ELF-1 (cell line): Measurements from ENCODE around the gene PLA2G2A.

ENCODE experiments used
- DNase-seq: peaks from one replicate; pipeline ENCODE4 v3.0.0-alpha.2; 2016; ENCODE audit warnings: low read depth, low spot score

PLA2G2A gene

GRCh38 chr1:19974822-19975416, 4.5 kb downstream of the PLA2G2A start:
- peak; percentile 82 for DNase-seq

DNA sequence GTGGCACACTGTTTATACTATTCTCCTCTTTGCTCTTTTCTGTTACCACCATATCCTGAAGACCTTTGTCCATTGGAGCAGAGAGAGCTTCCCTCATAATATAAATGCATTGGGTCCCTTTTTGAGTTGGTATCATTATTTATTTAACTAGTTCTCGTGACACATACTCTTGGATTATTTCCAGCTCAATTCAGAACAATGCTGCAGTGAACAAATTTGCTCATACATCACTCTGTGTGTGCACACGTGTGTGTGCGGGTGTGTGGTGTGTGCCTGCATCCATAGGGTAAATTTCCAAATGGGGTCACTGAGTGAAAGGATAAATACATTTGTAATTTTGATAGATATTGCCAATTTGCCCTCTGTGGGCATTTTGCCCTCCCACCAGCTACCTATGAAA, 5.8 kb downstream of the PLA2G2A start:
- no peak for DNase-seq

GRCh38 chr1:19971664-19972063, 7.8 kb downstream of the PLA2G2A start:
- no peak for DNase-seq

- DNase-seq: no peak
Measured at GRCh38 chr1:19969898-19970660, 9.3 kb downstream of the PLA2G2A start.

GRCh38 chr1:19967808-19968207, 11.6 kb downstream of the PLA2G2A start:
- no peak for DNase-seq

DNA sequence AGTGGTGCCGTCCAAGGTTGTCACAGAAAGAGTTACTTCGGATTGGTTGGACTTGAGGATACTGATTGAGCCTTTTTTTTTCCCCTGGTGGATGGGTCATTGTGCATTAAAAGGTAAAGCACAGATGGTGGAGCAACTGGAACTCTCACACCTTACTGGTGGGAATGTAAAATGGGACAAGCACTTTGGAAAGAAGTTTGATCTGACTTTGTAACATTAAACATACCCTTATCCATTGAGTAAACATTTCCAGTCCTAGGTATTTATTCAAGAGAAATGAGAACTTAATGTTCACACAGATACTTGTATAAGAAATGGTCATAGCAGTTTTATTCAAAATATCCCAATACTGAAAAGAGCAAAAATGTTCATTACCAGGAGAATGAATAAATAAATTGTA, 14.9 kb downstream of the PLA2G2A start:
- no peak for DNase-seq

DNA sequence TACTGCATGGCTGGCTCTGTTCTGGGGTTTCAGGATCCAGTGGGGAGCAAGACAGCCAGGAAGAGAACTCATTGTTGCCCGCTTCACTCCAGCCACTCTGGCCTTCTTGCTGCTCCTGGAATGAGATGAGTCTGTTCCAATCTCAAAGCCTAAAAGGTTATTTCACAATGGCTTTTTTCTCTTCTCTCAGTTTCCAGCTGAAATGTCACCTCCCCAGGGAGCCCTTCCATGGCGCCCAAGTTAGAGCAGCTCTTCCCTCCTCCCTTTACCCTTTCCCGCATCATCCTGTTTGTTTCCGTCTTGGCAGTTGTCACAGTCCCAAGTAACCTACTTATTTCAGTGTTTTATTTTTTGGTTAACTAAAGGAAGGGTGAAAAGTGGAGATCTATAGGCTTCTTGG, 15.8 kb downstream of the PLA2G2A start:
- no peak for DNase-seq

DNA sequence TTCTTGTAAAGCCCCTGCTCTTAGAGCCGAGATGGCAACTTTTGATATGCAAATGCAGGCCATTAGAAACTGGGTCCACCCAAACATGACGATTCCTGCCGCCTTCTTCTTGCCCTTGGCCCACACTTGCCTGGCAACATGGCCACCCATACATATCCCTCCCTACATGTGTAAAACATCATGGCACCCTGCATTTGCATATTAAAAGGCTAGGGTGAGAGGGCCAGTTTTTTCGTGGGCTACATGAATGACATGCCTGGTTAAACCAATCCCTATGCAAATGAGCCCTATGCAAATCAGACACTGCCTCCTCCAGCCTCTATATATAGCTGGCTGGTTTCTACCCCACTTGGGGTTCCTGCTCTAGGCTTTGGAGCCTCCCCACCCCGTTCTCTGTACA, 18.8 kb downstream of the PLA2G2A start:
- peak; percentile 20 for DNase-seq

- peak; percentile 15 for DNase-seq
Measured at GRCh38 chr1:19957779-19958178, 21.6 kb downstream of the PLA2G2A start.

DNA sequence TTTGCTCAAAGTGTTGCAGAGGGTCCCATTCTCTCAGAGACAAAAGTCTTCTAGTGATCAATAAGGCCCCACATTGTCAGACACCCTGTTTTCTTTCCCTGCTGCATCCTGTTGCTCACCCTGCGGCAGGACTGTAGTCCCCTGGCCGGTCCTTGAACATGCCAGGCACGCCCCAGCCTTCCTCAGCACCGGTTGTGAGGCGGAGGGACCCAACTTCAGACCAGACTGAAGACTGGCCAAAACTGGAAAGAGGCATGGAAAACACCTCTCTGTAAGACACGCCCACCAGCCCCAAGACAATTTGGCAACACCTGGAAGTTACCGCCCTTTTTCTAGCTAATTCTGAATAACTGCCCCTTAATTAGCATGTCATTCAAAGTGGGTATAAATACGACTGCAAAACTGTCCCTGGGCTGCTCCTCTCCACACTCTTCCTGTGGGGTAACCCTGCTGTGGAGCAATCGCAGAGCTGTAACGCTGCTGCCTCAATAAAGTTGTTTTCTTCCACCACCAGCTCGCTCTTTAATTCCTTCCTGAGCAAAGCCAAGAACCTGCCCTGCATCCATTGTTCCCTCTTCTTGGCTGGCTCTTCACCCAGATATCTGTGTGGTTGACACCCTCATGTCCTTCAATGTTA, 23.8 kb downstream of the PLA2G2A start:
- DNase-seq: no peak

- DNase-seq: no peak
Measured at GRCh38 chr1:19954059-19954458, 25.4 kb downstream of the PLA2G2A start.

DNA sequence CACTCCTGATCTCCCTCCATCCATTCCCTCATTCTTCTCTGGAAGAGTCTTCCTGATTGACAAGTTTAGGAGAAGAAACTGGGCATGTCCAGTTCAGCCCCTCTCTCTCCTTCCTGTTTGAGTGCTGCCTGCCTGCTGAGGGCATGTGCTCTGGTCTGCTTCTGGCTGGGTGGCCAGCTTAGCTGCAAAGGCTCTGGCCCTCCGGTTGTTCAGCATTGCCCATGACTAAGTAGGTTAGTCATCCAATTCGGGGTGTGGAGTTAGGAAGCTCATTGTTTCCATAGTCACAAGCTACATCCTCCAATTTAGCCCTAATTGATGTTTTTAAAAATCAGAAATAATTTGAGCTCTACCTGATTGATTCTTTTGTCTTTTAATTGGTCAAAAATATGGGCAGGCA, 30.4 kb downstream of the PLA2G2A start:
- peak; percentile 66 for DNase-seq

GRCh38 chr1:19946971-19947370, 32.4 kb downstream of the PLA2G2A start:
- no peak for DNase-seq

DNA sequence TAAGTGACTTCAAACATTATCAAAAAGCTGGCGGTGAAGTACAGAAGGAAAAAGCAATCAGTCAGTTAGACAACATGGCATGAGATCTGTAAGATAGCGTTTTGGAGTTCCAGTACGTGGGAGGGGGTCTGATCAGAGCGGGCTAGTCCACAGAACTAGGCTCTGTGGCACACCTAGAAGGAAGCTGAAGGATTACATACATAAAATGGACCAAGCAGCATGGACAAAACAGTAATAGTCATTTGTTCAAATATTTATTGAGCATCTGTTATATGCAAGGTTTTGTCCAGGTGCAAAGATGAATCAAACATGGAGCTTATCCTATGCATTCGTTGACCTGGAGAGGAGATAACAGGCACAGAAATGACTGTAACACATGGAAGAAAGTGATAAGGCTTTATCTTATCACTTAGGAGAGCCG, 33.1 kb downstream of the PLA2G2A start:
- DNase-seq: no peak

DNA sequence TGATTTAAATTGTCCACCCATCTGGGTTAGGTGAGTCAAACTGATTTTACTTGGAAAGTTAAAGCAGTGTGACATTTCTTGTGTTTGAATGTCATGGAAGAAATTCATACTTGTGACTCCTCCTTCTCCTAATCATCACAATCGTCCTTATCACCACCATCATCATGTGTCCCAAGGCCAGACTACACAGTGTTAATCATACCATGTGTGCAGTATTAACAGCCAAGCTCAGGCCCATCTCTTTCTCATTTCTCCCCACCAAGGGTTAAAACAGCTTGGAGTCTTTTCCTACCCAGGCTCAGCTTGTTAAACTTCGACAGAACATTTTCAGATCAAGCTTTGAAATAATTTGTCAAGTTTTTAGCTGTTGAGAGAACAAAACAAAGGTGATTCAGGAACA, 33.5 kb downstream of the PLA2G2A start:
- DNase-seq: no peak

GRCh38 chr1:19942657-19943056, 36.8 kb downstream of the PLA2G2A start:
- DNase-seq: no peak

GRCh38 chr1:19942088-19942487, 37.3 kb downstream of the PLA2G2A start:
- DNase-seq: no peak

DNA sequence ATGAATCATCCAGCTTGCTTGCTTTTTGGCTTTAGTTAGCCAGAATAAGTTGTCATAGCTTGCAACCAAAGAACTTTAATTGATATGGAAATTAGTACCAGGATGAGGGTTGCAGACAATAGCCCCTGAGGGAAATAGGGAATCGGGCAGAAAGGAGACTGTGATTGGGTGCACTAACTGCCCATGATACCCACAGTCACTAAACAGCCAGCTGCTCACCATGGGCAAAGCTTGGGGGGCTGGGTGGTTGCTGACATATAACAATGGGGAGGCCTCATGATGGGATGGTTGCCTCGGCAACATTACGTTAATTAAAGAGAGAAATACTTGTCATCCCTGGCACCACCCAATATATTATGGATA, 38.2 kb downstream of the PLA2G2A start:
- no peak for DNase-seq

GRCh38 chr1:19940486-19941205, 38.8 kb downstream of the PLA2G2A start:
- no peak for DNase-seq

GRCh38 chr1:19938472-19938871, 40.9 kb downstream of the PLA2G2A start:
- DNase-seq: no peak

- no peak for DNase-seq
Measured at GRCh38 chr1:19936061-19936750, 43.2 kb downstream of the PLA2G2A start.

- DNase-seq: no peak
Measured at GRCh38 chr1:19934336-19934735, 45.1 kb downstream of the PLA2G2A start.
